ENCODE data around the gene FAM131B.

The FAM131B gene

GRCh38 chr7:143352531-143353002 lies 9.9 kb downstream of the FAM131B start:
- H3K4me3 ChIP-seq (replicated peaks; ENCODE audit: insufficient read depth, low read length): no peak overlapping the region
- H3K27ac ChIP-seq (replicated peaks): no peak overlapping the region
- no peaks in the 10 kb centered on the region for H3K27me3 ChIP-seq (ENCODE audit: insufficient read depth, poor library complexity, severe bottlenecking)
- TF ChIP-seq GABPA (IDR thresholded peaks at IDR 0.05; ENCODE audit: low read depth): no peak
- TF ChIP-seq POLR2AphosphoS5 (IDR thresholded peaks at IDR 0.05; ENCODE audit: low read depth): no peak
- TF ChIP-seq SPI1 (IDR thresholded peaks at IDR 0.05; ENCODE audit: borderline replicate concordance, low read depth): no peak
- TF ChIP-seq, protein P1, sequence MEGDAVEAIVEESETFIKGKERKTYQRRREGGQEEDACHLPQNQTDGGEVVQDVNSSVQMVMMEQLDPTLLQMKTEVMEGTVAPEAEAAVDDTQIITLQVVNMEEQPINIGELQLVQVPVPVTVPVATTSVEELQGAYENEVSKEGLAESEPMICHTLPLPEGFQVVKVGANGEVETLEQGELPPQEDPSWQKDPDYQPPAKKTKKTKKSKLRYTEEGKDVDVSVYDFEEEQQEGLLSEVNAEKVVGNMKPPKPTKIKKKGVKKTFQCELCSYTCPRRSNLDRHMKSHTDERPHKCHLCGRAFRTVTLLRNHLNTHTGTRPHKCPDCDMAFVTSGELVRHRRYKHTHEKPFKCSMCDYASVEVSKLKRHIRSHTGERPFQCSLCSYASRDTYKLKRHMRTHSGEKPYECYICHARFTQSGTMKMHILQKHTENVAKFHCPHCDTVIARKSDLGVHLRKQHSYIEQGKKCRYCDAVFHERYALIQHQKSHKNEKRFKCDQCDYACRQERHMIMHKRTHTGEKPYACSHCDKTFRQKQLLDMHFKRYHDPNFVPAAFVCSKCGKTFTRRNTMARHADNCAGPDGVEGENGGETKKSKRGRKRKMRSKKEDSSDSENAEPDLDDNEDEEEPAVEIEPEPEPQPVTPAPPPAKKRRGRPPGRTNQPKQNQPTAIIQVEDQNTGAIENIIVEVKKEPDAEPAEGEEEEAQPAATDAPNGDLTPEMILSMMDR (IDR thresholded peaks at IDR 0.05; ENCODE audit: insufficient read depth, low read length): no peak
- TF ChIP-seq, protein P2, sequence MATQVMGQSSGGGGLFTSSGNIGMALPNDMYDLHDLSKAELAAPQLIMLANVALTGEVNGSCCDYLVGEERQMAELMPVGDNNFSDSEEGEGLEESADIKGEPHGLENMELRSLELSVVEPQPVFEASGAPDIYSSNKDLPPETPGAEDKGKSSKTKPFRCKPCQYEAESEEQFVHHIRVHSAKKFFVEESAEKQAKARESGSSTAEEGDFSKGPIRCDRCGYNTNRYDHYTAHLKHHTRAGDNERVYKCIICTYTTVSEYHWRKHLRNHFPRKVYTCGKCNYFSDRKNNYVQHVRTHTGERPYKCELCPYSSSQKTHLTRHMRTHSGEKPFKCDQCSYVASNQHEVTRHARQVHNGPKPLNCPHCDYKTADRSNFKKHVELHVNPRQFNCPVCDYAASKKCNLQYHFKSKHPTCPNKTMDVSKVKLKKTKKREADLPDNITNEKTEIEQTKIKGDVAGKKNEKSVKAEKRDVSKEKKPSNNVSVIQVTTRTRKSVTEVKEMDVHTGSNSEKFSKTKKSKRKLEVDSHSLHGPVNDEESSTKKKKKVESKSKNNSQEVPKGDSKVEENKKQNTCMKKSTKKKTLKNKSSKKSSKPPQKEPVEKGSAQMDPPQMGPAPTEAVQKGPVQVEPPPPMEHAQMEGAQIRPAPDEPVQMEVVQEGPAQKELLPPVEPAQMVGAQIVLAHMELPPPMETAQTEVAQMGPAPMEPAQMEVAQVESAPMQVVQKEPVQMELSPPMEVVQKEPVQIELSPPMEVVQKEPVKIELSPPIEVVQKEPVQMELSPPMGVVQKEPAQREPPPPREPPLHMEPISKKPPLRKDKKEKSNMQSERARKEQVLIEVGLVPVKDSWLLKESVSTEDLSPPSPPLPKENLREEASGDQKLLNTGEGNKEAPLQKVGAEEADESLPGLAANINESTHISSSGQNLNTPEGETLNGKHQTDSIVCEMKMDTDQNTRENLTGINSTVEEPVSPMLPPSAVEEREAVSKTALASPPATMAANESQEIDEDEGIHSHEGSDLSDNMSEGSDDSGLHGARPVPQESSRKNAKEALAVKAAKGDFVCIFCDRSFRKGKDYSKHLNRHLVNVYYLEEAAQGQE (IDR thresholded peaks at IDR 0.05; ENCODE audit: insufficient replicate concordance, low read depth): no peak
- DNase-seq (ENCODE audit: low read depth in 1 of 2, low spot score in 1 of 2): no peak

DNA sequence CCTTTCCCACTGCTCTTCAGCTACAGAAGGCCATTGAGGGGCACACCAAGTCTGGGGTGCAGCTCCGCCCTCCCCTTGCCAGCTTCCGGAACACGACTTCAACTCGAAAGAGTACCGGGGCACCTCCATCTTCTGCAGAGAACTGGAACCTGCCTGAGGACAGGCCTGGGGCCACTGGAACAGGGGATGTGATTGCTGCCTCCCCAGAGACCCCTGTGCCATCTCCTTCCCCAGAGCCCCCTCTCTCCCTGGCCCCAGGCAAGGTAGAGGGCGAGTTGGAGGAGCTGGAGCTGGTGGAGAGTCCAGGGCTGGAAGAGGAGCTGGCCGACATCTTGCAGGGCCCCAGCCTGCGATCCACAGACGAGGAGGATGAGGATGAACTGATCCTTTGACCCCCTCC lies 10.9 kb downstream of the FAM131B start:
- no peaks in the 10 kb centered on the region for H3K27me3 ChIP-seq (ENCODE audit: insufficient read depth, poor library complexity, severe bottlenecking)
- no peak overlapping the region for H3K4me3 ChIP-seq (replicated peaks; ENCODE audit: insufficient read depth, low read length)
- no peak overlapping the region for H3K27ac ChIP-seq (replicated peaks)
- no peak for TF ChIP-seq POLR2AphosphoS5 (IDR thresholded peaks at IDR 0.05; ENCODE audit: low read depth)
- TF ChIP-seq SPI1 (IDR thresholded peaks at IDR 0.05; ENCODE audit: borderline replicate concordance, low read depth): no peak
- TF ChIP-seq GABPA (IDR thresholded peaks at IDR 0.05; ENCODE audit: low read depth): no peak
- TF ChIP-seq, protein P1 (IDR thresholded peaks at IDR 0.05; ENCODE audit: insufficient read depth, low read length): no peak
- TF ChIP-seq, protein P2 (IDR thresholded peaks at IDR 0.05; ENCODE audit: insufficient replicate concordance, low read depth): no peak
- DNase-seq (ENCODE audit: low read depth in 1 of 2, low spot score in 1 of 2): no peak

DNA sequence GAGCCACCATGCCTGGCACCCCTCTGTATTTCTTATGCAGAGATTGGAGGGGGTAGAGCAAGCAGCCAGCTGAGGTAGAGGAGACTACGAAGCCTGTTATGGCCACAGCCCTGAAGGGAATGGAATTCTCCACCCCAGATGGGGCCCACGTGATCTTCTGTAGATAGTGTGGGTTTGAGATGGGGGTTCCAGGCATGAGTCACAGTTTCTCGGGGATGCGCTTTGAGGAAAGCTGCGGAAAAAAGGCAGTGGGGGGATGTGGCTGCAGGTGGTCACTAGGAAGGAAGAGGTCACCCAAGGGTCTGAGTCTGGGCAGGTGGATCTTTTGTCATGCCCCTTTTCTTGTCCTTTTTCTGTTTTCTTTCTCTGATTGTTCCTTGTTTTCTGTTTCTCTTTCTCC lies 11.5 kb downstream of the FAM131B start:
- TF ChIP-seq, protein P2 (IDR thresholded peaks at IDR 0.05; ENCODE audit: insufficient replicate concordance, low read depth): no peak
- TF ChIP-seq POLR2AphosphoS5 (IDR thresholded peaks at IDR 0.05; ENCODE audit: low read depth) (no peak), GABPA (IDR thresholded peaks at IDR 0.05; ENCODE audit: low read depth) (no peak), SPI1 (IDR thresholded peaks at IDR 0.05; ENCODE audit: borderline replicate concordance, low read depth) (no peak)
- TF ChIP-seq, protein P1 (IDR thresholded peaks at IDR 0.05; ENCODE audit: insufficient read depth, low read length): no peak
- Histone ChIP-seq H3K27ac (replicated peaks) (no peak overlapping the region), H3K27me3 (ENCODE audit: insufficient read depth, poor library complexity, severe bottlenecking) (no peaks in the 10 kb centered on the region), H3K4me3 (replicated peaks; ENCODE audit: insufficient read depth, low read length) (no peak overlapping the region)
- DNase-seq (ENCODE audit: low read depth in 1 of 2, low spot score in 1 of 2): no peak
